NCI-H2081 treated with DMSO at 0.1 percent for 48 hours (cell line): ENCODE data around the gene ITSN2.

ENCODE experiments used
- DNase-seq: peaks from one replicate; lab custom pipeline; 2025; lab: John Stamatoyannopoulos, UW

ITSN2 gene

GRCh38 chr2:24332791-24333540, 27.4 kb downstream of the ITSN2 start:
- no peak for DNase-seq

- no peak for DNase-seq
These were observed 30.2 kb downstream of the ITSN2 start for GRCh38 chr2:24330161-24330560.

GRCh38 chr2:24329700-24330099, 30.6 kb downstream of the ITSN2 start:
- DNase-seq: no peak

- no peak for DNase-seq
These were observed 32.3 kb downstream of the ITSN2 start for GRCh38 chr2:24328010-24328409.

GRCh38 chr2:24317491-24317920, 42.8 kb downstream of the ITSN2 start:
- peak; percentile 52 for DNase-seq

- no peak for DNase-seq
These were observed 44.7 kb downstream of the ITSN2 start for GRCh38 chr2:24315669-24316068.

GRCh38 chr2:24313744-24314632, 46.3 kb downstream of the ITSN2 start:
- no peak for DNase-seq

GRCh38 chr2:24307961-24308360, 52.4 kb downstream of the ITSN2 start:
- DNase-seq: no peak

GRCh38 chr2:24304631-24305030, 55.7 kb downstream of the ITSN2 start:
- no peak for DNase-seq

GRCh38 chr2:24304098-24304497, 56.2 kb downstream of the ITSN2 start:
- no peak for DNase-seq

GRCh38 chr2:24301599-24301998, 58.7 kb downstream of the ITSN2 start:
- no peak for DNase-seq

GRCh38 chr2:24297663-24298062, 62.7 kb downstream of the ITSN2 start:
- no peak for DNase-seq

GRCh38 chr2:24287171-24287570, 73.2 kb downstream of the ITSN2 start:
- DNase-seq: no peak

GRCh38 chr2:24285484-24286152, 74.7 kb downstream of the ITSN2 start:
- no peak for DNase-seq

GRCh38 chr2:24280645-24281044, 79.7 kb downstream of the ITSN2 start:
- DNase-seq: no peak

GRCh38 chr2:24280161-24280560, 80.2 kb downstream of the ITSN2 start:
- no peak for DNase-seq

GRCh38 chr2:24276349-24276899, 83.9 kb downstream of the ITSN2 start:
- no peak for DNase-seq

GRCh38 chr2:24274809-24275208, 85.5 kb downstream of the ITSN2 start:
- DNase-seq: no peak

GRCh38 chr2:24273598-24273997, 86.7 kb downstream of the ITSN2 start:
- DNase-seq: no peak

GRCh38 chr2:24272907-24273306, 87.4 kb downstream of the ITSN2 start:
- no peak for DNase-seq

- DNase-seq: no peak
These were observed 88.1 kb downstream of the ITSN2 start for GRCh38 chr2:24272161-24272802.

- DNase-seq: no peak
These were observed 91.1 kb downstream of the ITSN2 start for GRCh38 chr2:24269265-24269664.
